Smooth muscle cell of the brain vasculature (primary cell): ENCODE data around the gene BRSK1.

Experiments
- DNase-seq: peaks from one replicate; pipeline ENCODE4 v3.0.0-alpha.2; 2012; ENCODE audit warnings: low read depth, low spot score

Gene BRSK1

DNA sequence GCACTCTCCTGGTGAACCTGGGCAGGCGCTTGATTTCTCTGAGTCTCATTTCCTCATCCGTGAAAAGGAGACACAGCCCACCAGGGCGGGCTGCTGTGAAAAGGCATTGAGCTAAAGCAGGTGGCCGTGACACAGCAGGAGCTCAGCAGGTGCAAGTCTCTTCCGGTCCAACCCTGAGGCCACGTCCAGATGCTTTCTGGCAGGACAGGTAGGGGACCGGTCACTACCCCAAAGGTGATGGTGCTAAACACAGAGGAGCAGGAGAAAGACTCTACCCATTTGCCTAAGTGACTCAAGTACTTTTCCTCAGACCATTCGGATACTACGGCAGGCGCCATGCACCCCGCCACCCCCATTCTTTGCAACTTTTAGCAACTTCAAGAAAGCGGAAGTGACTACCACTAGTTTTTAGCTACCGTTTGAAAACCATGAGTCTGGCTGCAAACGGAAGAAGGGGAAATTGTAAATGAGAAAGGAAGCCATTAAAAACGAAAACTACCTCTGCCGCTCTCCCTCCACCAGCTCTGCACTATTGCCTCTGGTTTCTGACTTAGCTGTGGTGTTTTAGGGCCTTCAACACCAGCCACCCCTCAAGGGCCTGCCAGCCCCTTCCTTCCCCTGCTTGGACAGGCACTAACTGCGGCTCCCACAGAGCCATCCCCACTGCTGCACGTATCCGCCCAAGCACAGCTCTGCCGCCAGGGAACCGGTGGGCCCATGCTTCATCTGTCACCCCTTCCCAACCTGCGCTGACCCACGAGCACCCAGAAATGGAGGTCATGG is 29.8 kb upstream of the BRSK1 start:
- DNase-seq: no peak

- no peak for DNase-seq
These were observed 29.2 kb upstream of the BRSK1 start for GRCh38 chr19:55254625-55254977.

GRCh38 chr19:55255618-55256423 is 28.0 kb upstream of the BRSK1 start:
- no peak for DNase-seq

- no peak for DNase-seq
These were observed 27.0 kb upstream of the BRSK1 start for GRCh38 chr19:55256562-55257460.

GRCh38 chr19:55257461-55258420 is 26.1 kb upstream of the BRSK1 start:
- DNase-seq: no peak

- no peak for DNase-seq
These were observed 25.3 kb upstream of the BRSK1 start for GRCh38 chr19:55258476-55258827.

GRCh38 chr19:55258828-55259539 is 24.8 kb upstream of the BRSK1 start, which contains the start of gene PPP6R1:
Gene PPP6R1 (minus strand): TSS chr19:55259017. CDS start chr19:55247103, 11,914 bp downstream.
- peak; percentile 99 for DNase-seq

DNA sequence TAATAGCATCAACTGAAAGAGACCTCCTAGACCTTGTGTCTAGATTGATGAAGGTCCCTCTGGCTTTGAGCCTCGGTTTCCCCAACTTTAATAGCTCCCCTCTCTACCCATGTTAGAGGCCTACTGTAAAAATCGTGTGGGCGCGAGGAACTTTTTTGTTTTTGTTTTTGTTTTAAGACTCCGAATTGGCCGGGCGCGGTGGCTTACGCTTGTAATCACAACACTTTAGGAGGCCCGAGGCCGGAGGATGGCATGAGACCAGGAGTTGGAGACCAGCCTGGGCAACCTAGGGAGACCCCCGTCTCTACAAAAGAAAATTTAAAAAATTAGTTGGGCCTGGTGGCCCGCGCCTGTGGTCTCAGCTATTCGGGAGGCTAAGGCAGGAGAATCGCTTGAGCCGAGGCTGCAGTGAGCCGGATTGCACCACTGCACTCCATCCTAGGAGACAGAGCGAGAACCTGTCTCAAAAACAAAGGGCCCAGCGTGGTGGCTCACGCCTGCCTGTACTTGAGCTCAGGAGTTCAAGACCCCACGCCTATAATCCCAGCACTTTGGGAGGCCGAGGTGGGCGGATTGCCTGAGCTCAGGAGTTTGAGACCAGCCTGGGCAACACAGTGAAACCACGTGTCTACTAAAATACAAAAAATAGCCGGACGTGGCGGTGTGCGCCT is 24.1 kb upstream of the BRSK1 start:
- DNase-seq: no peak

- no peak for DNase-seq
These were observed 22.1 kb upstream of the BRSK1 start for GRCh38 chr19:55261671-55262126.

- DNase-seq: no peak
These were observed 21.4 kb upstream of the BRSK1 start for GRCh38 chr19:55262359-55262758.

GRCh38 chr19:55264531-55264930 is 19.3 kb upstream of the BRSK1 start:
- DNase-seq: no peak

- DNase-seq: no peak
These were observed 18.6 kb upstream of the BRSK1 start for GRCh38 chr19:55265173-55265572.

DNA sequence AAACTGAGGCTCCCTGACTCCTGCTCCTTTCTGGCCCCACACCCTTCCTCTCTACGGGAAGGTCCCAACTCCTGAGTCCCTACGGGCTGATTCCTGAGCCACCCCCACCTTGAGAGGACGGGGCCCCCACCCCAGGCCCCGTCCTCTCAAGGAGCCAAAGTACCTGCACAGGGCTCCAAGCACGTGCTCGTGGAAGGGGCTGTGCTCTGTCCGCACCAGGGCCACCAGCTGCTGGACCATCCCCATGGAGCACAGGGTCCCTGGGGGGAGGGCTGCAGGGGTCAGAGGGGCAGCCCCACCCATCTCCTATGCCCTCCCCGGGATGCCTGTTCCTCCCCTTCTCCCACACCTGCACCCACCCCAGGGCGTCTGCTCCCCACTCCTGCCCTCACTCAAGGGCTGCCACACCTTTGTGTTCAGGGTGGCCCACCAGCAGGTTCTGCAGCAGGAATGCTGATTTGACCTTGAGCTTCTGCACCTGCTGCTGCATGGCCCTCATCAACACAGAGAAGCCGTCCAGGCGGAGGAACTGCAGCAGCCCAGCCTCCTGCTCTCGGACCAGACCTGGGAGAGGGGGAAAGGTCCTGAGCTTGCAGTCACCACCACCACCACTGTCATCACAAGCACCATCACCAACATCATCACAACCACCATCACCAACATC is 17.9 kb upstream of the BRSK1 start:
- DNase-seq: no peak

- DNase-seq: no peak
These were observed 17.4 kb upstream of the BRSK1 start for GRCh38 chr19:55266404-55266803.

- DNase-seq: no peak
These were observed 17.0 kb upstream of the BRSK1 start for GRCh38 chr19:55266840-55267239.

DNA sequence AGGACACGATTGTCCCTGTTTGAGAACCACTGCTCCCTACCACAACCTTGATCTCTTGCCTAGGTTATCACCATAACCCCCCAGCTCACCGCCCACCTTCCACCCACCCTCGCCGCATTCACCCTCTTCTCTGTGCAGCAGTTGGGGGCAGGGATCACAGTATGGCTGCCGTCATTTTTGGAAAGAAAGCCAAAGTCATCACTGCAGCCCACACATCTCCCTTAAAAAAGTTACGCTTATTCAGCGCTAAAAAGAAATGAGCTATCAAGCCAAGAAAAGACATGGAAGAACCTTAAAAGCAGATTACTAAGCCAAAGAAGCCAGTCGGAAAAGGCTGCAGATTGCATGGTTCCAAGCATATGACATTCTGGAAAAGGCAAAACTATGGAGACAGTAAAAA is 14.5 kb upstream of the BRSK1 start:
- DNase-seq: no peak

DNA sequence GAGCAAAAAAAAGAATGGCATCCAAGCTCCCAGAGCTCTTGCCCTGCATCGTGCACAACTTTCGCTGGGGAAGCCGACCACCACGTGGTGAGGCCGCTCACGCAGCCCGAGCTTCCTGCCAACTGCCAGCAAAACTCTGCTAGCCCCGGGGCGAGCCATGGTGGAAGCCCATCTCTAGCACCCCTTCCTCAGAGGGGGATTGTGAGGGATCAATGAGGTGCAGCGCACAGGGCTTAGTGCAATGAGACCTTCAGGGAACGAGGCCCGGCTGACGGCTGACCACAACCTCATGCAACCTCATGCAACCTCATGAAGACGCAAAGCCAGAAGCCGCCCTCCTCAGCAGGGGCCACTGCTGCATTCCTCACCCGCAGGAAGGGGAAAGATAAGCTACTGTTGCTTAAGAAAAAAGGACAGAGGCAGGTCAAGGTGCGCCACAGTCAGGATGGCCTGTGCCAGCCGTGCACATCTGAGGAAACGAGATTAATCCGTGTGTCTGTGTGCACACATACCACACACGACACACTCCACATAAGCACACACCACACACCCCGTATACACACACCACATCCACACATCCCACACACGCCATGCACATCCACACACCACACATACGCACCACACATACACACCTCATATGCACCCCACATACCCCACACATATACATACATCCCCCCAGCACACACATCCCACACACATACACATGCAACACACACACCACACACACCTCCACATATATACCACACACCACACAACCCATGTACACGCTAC is 13.4 kb upstream of the BRSK1 start:
- DNase-seq: no peak

DNA sequence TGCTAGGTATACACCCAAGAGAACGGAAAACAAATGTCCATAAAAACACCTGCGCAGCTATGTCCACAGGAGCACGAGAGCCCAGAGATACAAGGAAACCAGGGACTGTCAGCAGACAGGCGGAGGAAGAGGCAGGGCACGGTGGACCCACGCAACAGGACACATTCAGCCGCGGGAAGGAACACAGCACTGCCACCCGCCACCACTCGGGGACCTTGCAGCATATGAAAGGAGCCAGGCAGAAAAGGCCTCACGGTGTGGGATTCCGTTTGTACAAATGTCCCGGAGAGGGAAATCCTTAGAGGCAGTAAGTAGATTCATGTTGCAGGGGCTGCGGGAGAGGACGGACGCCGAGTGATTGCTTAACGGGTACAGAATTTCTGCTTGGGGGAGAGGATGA is 11.7 kb upstream of the BRSK1 start:
- DNase-seq: no peak
